GM23338 (cell line): ENCODE measurements around the gene KCNJ6. TPM values are rescaled to one million over a fixed set of nuclear protein-coding genes. Genes with fewer than 3 reads are reported as not detected.
A peak's percentile ranks its signal among the peaks of the same experiment; 100 is the strongest.

Experiments used
- ATAC-seq: fragments of 200-7000 bp; cut with Tn5 transposase; 3 replicates; pipeline ENCODE4 v1.9.1; 2020
- DNase-seq: peaks from one replicate; pipeline ENCODE4 v3.0.0-alpha.2; 2015; ENCODE audit warnings: low spot score
- H2AFZ ChIP-seq: fragments of 200-600 bp; sonication (generic); 2 replicates; pipeline ENCODE4 v1.8.0; 2016; ENCODE audit warnings: antibody characterized with exemption, mild to moderate bottlenecking, moderate library complexity
- H3F3A ChIP-seq: fragments of 200-600 bp; sonication (generic); replicated peaks from 2 replicates; pipeline ENCODE4 v1.8.0; 2017; ENCODE audit warnings: antibody characterized with exemption, mixed run types, low read depth
- H3K27ac ChIP-seq: fragments of 200-600 bp; sonication (generic); 2 replicates; pipeline ENCODE4 v1.6.1; 2016; ENCODE audit warnings: low read depth
- H3K27me3 ChIP-seq: fragments of 200-600 bp; sonication (generic); 2 replicates; pipeline ENCODE4 v1.8.0; 2016; ENCODE audit warnings: mild to moderate bottlenecking, mixed run types, moderate library complexity; ENCODE audit not compliant: insufficient read depth
- H3K36me3 ChIP-seq: fragments of 200-600 bp; sonication (generic); 2 replicates; pipeline ENCODE4 v1.8.0; 2016; ENCODE audit warnings: mild to moderate bottlenecking; ENCODE audit not compliant: insufficient read depth
- H3K4me1 ChIP-seq: fragments of 200-600 bp; sonication (generic); 2 replicates; pipeline ENCODE4 v1.8.0; 2016; ENCODE audit warnings: mild to moderate bottlenecking, moderate library complexity; ENCODE audit not compliant: insufficient read depth
- H3K4me2 ChIP-seq: fragments of 200-600 bp; sonication (generic); 2 replicates; pipeline ENCODE4 v1.7.1; 2017; ENCODE audit warnings: mixed run types
- H3K4me3 ChIP-seq: fragments of 200-600 bp; sonication (generic); 2 replicates; pipeline ENCODE4 v1.6.1; 2016; ENCODE audit warnings: mixed run types
- H3K79me2 ChIP-seq: fragments of 200-600 bp; sonication (generic); replicated peaks from 2 replicates; pipeline ENCODE4 v1.8.0; 2017; ENCODE audit warnings: mild to moderate bottlenecking; ENCODE audit not compliant: insufficient read depth
- H3K9me2 ChIP-seq: fragments of 200-600 bp; sonication (generic); 2 replicates; pipeline ENCODE4 v1.8.0; 2017; ENCODE audit not compliant: insufficient read depth
- H4K20me1 ChIP-seq: fragments of 200-600 bp; sonication (generic); replicated peaks from 2 replicates; pipeline ENCODE4 v1.8.0; 2017; ENCODE audit warnings: mild to moderate bottlenecking; ENCODE audit not compliant: insufficient read depth
- H3K27ac Mint-ChIP-seq: 2 replicates; pipeline ENCODE4 v1.8.0; 2020; ENCODE audit warnings: inconsistent platforms, mild to moderate bottlenecking, moderate library complexity, mixed read lengths
- H3K27me3 Mint-ChIP-seq: 3 replicates; pipeline ENCODE4 v1.8.0; 2022; ENCODE audit warnings: low read depth, mild to moderate bottlenecking, moderate library complexity, mixed read lengths, inconsistent platforms; ENCODE audit not compliant: insufficient read depth, poor library complexity
- H3K36me3 Mint-ChIP-seq: 3 replicates; pipeline ENCODE4 v1.8.0; 2021; ENCODE audit warnings: low read depth, mild to moderate bottlenecking, inconsistent platforms, moderate library complexity, mixed read lengths
- H3K4me1 Mint-ChIP-seq: 3 replicates; pipeline ENCODE4 v1.8.0; 2020; ENCODE audit warnings: mild to moderate bottlenecking, inconsistent platforms, mixed read lengths
- H3K4me3 Mint-ChIP-seq: 3 replicates; pipeline ENCODE4 v1.8.0; 2021; ENCODE audit warnings: moderate library complexity, mild to moderate bottlenecking, inconsistent platforms, mixed read lengths
- H3K9me3 Mint-ChIP-seq: 3 replicates; pipeline ENCODE4 v1.8.0; 2020; ENCODE audit warnings: moderate library complexity, mild to moderate bottlenecking, inconsistent platforms, mixed read lengths
- CREB1 ChIP-seq: fragments of 250-450 bp; sonication (Bioruptor Pico); IDR thresholded peaks from 2 replicates; pipeline ENCODE4 v1.5.0; 2020; ENCODE audit warnings: low read depth, mild to moderate bottlenecking, moderate library complexity
- EZH2phosphoT487 ChIP-seq: fragments of 200-600 bp; sonication (generic); IDR thresholded peaks from one replicate; pipeline ENCODE4 v1.8.1; 2018; ENCODE audit warnings: antibody characterized with exemption; ENCODE audit not compliant: unreplicated experiment
- POLR2AphosphoS5 ChIP-seq: IDR thresholded peaks from 2 replicates; pipeline ENCODE4 v1.6.1; 2016; ENCODE audit warnings: antibody characterized with exemption, low read depth
- REST ChIP-seq: IDR thresholded peaks from one replicate; pipeline ENCODE4 v1.6.1; 2018; ENCODE audit warnings: antibody characterized with exemption; ENCODE audit not compliant: unreplicated experiment
- STAT1 ChIP-seq: IDR thresholded peaks from one replicate; pipeline ENCODE4 v1.6.1; 2016; ENCODE audit warnings: antibody characterized with exemption; ENCODE audit not compliant: unreplicated experiment
- ZNF462 ChIP-seq: fragments of 250-450 bp; sonication (Bioruptor Pico); IDR thresholded peaks from 2 replicates; pipeline ENCODE4 v1.5.0; 2020; ENCODE audit warnings: mild to moderate bottlenecking, moderate library complexity
- polyA plus RNA-seq: library from polyadenylated mRNA; unstranded; fragments of >200 nt; fragmentation: Nextera tagmentation; extraction: Ambion mirVana; gene quantifications from 2 replicates; pipeline ENCODE4 v1.2.1, GENCODE V29; 2016
- total RNA-seq: library from RNA; depleted of rRNA; stranded (reverse); fragments of >200 nt; shearing (Covaris generic); gene quantifications from 2 replicates; pipeline ENCODE4 v1.2.3, GENCODE V29; 2014

Gene KCNJ6
- total and polyA plus RNA-seq, 2 experiments from 2014 or later: 0.48 to 0.52 TPM

GRCh38 chr21:37574316-37574715 lies 341.9 kb downstream of the KCNJ6 start (continued):
- no peak for TF ChIP-seq ZNF462 (CRISPR knock-in tag)
- no peak for TF ChIP-seq POLR2AphosphoS5
- no peak for TF ChIP-seq REST
- TF ChIP-seq EZH2phosphoT487: no peak
- no peak for TF ChIP-seq STAT1

GRCh38 chr21:37571442-37571841 lies 344.8 kb downstream of the KCNJ6 start:
- H3K4me1 ChIP-seq: no peaks in the 10 kb centered on the region
- no peaks in the 10 kb centered on the region for H3K9me2 ChIP-seq
- peaks cover 2% of the 10 kb centered on the region for H3K27me3 Mint-ChIP-seq
- no peak overlapping the region for H3K27ac ChIP-seq
- H3K27me3 ChIP-seq: no peaks in the 10 kb centered on the region
- peak overlapping the region; percentile 28; the same call in 1 of the 2 replicates for H2AFZ ChIP-seq
- ATAC-seq: no peak
- H3K4me1 Mint-ChIP-seq: no peaks in the 10 kb centered on the region; the same call in 2 of the 3 replicates
- no peak for DNase-seq
- H3K4me3 Mint-ChIP-seq: no peak overlapping the region
- peaks cover 9% of the 10 kb centered on the region; the same call in 2 of the 3 replicates for H3K36me3 Mint-ChIP-seq
- H3F3A ChIP-seq: no peaks in the 10 kb centered on the region
- no peaks in the 10 kb centered on the region for H4K20me1 ChIP-seq
- no peak overlapping the region for H3K4me3 ChIP-seq
- H3K27ac Mint-ChIP-seq: no peak overlapping the region
- no peaks in the 10 kb centered on the region for H3K36me3 ChIP-seq
- H3K79me2 ChIP-seq: no peaks in the 10 kb centered on the region
- H3K9me3 Mint-ChIP-seq: peaks cover 9% of the 10 kb centered on the region
- H3K4me2 ChIP-seq: no peak overlapping the region
- no peak for TF ChIP-seq ZNF462 (CRISPR knock-in tag)
- TF ChIP-seq CREB1 (CRISPR knock-in tag): no peak
